ENCODE data around the gene DLGAP4. TPM values are rescaled to one million over a fixed set of nuclear protein-coding genes. Genes with fewer than 3 reads are reported as not detected.

Gene DLGAP4
- total and polyA plus RNA-seq, 2 of the 8 experiments (the other 6 are each of a cell fraction or from before 2014, with no cell fraction given) = 41.2 to 57.2 TPM

DNA sequence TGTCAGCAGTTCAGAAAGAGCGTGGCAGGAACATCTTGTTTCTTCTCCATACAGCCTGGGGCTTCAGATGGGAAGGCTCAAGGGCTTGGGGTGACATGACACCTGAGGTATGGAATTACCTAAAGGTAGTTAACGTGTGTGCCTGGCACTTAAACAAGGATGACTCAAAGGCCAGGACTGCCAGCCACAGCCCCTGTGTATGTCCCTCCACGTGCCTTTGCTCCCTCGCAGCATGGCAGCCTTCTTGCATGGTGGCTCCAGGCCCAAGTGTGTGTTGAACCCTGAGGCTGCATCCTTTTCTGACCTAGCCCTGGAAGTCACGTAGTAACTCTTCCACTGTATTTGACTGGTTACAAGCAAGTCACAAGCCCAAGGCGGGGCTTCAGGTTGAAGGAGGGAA is 201.6 kb downstream of the DLGAP4 start (continued):
- no peak for TF ChIP-seq KDM5A (IDR thresholded peaks at IDR 0.05; ENCODE audit: low read length)

Data from H1 (cell line).